CD4-positive, alpha-beta T cell treated with Interleukin-12 subunit alpha and Interleukin-12 subunit beta, for 1 hour (primary cell): ENCODE results near the gene CHST3.

Experiments used
- DNase-seq: peaks from one replicate; pipeline ENCODE4 v3.0.0-alpha.2; 2020

The CHST3 gene

DNA sequence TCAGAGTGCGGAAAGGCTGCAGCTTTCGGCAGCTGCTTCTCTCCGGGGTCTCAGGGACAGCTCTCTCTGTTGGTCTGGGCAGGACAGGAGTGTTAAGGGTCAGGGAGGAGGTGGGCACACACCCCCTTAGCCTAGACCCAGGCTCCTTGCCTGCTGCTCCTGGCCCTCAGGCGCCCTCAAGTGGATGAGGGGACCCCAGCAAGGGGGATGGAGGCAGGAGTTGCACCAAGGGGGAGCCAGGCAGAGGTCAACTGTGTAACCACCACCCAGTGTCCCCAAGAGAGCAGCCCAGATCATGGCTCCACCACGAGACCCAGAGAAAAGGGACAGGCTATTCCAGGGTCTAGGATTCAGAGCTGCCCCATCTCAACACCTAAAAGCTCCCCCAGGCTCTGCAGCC lies 97.3 kb downstream of the CHST3 start:
- DNase-seq: no peak

DNA sequence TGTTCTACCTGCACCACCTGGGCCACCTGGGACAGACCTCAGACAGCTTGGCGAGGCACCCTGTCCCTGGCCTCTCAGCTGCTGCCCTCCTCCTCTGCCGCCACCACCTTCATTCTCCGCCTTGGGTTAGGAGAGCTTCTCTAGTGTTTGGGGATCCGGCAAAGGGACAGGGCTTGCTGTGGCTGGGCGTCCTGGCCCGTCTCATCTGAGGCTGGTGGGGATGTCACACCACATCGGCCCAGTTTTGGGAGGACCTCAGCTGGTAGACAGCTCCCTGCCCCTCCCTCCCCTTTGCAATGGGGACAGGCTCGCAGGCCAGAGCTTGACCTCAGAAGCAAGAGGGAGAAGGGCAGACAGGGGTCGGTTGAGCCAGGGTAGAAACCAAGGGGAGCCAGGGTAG lies 97.7 kb downstream of the CHST3 start:
- no peak for DNase-seq

DNA sequence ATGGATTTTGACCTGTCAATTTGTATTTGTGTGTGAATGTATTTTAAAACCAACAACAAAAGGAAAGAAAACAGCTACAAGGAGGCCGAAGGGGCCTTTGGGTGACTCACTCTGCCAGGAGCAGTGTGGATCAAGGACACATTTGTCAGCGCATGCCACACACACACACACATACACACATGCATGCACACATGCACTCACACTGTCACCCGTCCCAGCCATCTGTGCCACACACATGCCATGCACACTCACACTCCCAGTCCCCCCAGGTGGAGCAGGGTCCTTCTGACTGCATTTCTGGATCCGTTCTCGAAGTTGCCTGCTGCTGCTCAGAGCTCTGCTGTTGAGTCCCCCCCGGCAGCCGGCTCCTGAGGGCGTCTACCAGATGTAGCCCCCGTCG lies 98.2 kb downstream of the CHST3 start:
- no peak for DNase-seq
